ENCODE measurements around the gene PACS1.
"Not testable (repeated sequence)": the region's sequence is repeated elsewhere in the genome, so short reads cannot be mapped to it uniquely, and the experiment has no call there.

Gene PACS1

DNA sequence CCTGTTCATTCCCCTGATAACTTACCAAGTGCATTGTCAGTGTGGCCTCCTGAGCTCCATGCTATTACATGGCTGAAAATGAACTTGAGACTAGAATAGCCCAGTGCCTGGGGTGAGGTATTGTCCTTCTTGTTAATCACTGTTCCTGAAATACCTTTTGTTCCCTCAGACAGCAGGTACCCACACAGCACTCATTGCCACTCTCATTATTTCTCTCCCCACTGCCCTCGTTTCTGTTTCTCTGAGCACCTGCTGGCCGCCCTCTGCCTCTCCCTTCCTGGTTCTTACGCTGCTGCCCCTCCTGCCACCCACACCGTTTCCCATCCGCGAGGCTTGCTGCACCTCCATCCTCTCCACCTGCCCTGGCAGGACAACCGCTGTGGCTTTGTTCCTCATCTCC, 161.5 kb downstream of the PACS1 start:
- DNase-seq: no peak

DNA sequence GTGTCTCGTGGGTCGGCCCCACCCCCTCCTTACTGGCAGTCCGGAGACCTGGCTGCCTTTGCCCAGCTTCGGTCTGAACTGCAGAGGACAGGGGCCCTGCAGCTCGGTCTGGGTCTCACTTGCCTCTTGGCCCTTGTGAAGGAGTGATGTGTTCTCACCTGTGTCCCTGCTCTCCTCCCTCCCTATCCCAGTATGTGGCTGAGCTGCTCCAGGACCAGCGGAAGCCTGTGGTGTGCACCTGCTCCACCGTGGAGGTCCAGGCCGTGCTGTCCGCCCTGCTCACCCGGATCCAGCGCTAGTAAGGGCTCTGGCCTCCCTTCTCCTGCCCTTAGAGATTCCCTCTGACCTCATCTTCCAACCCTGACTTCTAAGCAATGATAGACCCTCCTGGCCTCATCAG, 162.7 kb downstream of the PACS1 start:
- DNase-seq: no peak

DNA sequence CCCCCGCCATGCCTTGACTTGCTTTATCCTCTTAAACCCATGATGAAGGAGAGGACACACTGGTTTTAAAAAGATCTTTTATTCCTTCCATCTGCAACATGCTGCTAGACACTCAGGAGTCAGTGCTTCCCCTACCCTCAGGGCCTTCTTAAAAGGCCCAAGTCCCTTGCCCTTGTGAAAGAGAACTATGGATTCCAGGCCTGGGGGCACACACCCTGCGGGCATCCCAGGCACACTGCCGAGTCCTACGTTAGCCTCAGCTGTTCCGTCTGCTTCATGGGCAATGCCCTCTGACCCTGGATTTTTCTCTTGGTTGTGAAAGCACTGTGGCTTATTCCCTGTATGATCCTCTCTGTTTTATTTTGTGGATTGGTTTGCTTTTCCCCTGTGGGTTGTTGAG, 163.2 kb downstream of the PACS1 start:
- no peak for DNase-seq

DNA sequence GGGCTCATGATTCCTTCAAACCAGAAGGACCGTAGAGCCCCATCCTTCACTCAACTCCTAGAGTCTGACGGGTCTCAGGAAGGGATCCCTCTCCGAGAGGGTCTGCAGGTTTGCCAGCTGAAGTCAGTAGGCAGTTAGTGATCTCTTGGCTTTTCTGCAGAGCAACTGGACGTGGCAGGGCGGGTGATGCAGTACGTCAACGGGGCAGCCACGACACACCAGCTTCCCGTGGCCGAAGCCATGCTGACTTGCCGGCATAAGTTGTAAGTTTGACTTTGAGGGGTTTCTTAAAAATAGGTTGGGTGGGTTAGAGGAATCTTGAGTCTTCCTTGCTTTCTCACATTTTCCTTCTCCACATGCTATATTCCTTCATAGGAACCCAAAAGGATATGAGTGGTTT, 165.1 kb downstream of the PACS1 start:
- DNase-seq: no peak

DNA sequence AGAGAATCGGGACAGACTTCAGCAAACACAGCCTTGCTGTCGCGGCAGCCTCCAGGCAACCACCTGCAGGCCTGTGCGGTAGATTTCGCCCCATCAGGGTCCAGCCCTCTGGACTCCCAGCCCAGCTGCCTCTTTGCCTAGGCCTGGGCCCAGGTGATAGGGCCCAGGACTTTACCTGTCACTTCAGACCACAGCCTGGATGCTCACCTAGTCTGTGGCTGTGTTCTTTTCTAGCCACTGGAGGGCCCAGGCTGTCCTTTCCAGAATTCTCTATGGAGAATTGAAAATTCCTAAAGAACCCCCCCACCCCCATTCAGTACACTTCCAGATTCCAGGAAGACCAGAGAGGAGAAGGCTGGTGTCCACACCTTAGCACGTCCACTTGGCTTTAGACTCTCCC, 167.8 kb downstream of the PACS1 start:
- no peak for DNase-seq

DNA sequence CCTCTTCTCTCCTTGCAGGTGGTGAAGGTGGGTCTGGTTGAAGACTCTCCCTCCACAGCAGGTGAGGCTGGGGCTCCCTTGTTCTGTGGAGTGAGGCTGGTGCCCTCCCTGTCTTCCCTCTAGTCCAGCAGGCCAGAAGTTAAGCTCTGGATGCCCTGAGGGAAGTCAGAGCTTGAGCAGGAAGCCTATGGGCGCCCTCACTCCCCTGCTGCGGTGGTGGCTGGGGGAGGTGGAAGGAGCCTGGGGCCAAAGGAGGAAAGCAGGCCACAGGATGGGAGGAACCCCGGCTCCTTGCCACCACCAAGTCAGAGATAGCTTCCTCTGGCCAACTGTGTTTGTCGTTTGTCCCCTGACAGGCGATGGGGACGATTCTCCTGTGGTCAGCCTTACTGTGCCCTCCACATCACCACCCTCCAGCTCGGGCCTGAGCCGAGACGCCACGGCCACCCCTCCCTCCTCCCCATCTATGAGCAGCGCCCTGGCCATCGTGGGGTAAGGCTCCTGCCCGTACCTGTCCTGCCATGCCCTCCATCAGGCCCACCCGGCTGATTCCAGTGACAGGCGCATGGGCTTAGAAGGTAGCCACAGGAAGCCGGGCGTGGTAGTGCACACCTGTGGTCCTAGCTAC, 168.8 kb downstream of the PACS1 start:
- DNase-seq: no peak

DNA sequence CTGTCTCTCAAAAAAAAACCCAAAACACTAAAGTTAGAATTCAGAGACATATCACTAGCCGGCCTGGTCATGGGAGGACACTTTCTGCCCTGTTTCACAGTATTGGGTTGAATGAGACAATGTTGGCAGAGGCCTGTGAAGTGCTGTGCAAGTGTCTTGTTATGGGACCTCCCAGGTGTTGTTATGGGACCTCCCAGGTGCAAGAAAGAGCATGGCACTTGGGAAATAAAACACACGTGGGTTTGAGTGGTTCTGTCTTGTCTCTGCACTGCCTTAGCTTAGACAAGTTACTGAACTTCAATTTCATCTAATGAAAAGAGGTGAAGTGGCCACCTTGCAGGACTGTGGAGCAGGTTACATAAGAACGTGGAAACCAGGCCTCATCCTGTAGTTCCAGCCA, 169.4 kb downstream of the PACS1 start:
- no peak for DNase-seq

DNA sequence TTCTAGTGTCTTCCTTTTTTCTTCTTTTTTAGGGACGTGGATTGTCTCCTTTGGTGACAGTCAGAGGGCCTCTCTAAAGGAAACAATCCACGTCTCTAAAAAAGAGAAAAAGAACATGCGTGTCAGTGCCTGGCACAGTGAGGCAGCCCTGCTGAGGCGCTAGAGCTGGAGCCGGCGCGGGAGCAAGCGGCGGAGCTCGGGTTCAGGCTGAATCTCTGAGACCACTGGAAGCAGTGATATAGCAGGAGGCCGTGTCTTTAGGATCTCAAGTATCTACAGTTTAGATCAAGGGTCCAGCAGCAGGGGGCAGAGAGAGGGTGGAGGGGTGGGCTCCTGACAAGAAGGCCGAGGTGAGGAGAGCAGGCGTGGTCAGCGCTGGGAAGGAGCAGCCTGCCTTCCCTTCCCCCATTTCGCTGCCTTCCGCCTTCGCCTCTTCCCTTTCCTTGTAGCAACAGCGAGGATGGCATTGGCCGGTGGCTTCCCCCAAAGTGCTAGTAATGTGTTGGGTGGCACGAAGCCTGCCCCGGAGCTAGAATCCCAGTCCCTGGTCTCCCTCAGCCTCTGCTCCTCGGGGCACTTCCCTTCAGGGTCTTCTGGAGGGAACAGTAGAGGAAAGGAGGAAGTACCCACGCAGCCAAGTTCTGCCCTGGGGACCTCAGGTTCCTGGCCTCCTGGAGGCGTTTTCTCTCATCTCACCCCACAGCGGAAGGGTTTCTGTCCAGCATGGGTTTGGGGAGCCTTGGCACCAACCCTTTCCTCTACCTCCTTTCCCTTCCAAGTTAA, 170.1 kb downstream of the PACS1 start:
- DNase-seq: no peak

DNA sequence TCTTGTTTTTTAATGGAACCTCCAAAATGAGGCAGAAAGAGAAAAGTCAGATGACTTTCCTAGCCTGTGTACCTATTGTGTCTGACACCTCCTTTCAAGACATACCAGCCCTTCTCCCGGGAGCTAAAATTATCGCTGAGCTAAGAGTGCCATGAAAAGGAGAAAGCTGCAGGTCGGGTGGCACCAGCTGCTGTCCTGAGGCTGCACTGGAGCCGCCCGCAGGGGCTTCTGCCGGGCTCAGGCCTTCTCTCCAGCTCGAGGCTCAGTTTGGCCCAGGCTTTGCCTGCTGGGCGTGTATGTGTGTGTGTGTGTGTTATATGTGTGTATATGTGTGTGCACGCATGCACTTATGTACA, 170.7 kb downstream of the PACS1 start:
- DNase-seq: no peak

DNA sequence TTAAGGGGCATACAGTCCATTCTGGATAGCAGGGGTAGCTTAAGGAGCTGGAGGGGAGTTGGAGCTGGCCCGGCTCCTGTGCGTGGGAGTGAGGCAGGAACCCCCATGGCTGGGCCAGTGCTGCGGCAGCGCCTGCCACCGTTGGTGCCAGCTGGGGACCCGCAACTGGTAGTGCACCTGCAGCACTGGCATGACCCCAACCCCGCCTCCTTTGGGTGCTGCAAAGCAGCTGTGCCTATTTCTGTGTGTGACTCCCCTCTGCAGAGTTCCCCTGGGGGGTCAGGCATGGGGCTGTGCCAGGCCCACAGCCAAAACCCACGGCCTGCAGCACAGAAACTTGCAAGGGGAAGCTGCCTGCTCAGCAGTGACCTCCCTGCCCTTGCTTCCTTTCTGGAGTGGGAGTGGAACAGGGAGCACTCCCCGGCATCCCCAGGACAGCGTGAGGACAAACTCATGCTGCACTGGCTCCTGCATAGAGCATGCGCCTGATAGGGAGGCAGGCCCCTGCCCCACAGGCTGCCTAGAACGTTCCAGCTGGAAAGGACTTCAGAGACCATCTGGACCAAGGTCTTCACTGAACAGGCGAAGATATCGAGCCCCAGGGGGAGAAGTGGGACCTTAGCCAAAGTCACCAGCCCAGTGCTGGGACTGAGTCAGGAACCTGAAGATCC, 172.2 kb downstream of the PACS1 start:
- no peak for DNase-seq

DNA sequence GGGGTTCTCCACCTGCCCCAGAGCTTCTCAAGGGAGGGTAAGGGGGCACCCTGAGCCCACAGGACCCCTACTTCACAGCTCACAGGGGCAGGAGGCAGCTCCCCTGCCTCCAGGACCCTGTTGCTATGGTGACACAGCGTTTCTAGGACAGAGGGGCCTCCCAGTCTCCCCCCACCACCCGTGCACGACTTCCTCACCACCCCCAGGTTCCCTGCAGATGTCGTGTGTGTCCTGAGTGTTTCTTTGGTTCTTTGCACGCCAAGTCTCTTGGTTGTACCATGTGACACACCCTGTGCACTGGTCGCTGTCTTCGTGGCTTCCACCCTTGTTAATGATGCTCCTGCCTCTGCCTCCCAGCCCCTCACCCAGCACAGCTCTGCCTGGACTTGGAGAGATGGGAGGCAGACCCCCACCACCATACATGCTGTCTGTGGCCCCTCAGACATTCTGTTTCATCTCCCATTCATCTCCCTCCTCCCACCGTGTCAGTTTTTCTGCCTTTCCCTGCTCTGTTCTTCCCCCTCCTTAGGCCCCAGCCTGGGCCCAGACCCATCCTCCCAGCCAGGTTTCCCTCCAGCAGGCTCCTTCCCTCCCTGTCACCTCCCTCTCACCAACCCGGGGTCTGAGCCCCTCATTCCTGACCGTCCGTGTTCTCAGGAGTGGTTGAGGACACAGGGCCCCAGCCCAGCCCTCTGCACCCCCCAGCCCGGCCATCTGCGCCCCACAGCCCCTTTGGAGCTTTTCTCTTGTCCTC, 173.9 kb downstream of the PACS1 start:
- DNase-seq: no peak

DNA sequence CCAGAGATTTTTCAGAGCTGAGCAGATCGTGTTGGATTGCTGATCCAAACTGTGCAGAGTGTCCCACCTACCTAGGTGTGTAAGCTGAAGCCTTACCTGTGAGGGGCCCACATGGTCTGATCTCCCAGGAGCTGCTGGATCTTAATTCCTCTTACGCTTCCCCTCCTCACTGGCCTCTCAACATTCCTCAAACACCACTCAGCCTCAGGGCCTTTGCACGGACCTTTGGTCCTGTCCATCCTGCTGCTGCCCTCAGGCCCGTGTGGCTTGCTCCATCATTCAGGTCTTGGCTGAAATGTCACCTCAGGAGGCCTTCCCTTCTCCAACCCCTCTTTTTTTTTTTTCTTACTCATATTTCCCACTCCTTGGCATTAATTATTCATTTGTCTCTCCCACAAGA, 177.2 kb downstream of the PACS1 start:
- no peak for DNase-seq

DNA sequence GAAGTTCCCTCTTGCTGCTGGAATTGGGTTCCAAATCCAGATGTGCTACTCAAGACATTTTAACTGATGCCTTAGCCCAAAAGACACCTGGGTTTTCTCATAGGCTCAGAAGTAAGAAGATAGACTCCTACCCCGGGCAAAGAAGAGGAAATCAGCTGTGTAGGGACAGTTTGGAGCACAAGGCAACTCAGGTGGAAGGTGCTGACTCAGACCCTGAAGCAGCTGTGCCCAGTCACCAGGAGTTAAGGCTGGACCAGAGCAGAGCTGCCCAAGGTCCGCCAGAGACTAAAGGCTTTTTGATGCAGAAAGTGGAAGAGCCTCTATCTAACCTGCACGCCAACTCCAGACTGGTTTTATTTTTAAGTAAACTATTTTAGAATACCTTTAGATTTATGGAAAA, 177.7 kb downstream of the PACS1 start:
- no peak for DNase-seq

DNA sequence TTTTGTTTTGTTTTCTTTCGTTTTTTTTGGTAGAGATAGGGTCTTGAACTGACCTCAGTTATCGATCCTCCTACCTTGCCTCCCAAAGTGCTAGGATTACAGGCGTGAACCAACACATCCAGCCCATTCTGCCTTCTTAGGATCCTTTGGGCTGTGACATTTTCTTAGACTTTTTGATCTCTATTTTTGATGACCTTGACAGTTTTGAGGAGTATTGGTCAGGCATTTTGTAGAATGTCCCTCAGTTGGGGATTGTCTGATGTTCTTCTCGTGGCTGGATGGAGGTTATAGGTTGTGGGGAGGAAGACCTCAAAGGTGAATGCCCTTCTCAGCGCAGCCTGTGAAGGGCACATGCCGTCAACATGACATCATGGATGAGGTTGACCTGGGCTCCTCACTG, 178.8 kb downstream of the PACS1 start:
- DNase-seq: no peak

DNA sequence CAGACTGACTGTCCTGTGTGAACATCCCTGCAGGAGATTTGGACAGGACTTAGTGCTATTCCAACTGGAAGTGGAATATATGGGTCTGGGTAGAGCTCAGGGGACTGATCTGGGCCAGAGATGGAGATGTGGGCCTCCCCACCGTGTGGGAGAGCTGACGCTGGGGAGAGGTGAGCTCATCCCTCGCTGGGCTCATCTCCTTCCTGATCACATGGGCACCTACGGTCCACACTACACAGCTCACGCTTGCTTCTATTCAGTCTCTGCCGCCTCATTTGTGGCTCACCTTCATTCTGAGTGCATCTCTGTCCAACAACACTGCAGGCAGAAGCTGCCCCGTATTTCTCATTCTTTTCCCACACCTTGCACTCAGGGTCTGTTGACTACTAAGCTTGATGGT, 181.7 kb downstream of the PACS1 start:
- DNase-seq: no peak

DNA sequence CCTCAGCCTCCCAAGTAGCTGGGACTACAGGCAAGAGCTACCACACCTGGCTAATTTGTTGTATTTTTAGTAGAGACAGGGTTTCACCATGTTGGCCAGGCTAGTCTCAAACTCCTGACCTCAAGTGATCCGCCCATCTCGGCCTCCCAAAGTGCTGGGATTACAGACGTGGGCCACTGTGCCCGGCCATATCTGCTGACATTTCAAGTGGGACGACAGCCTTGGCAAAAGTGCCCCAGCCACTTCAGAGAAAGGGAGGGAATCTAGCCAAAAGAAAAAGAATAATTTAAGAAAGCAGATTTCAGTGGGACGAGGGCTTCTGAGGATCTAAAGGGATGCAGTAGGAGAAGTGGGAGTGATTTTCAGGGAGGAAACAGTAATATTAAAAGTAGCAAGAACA, 183.0 kb downstream of the PACS1 start:
- DNase-seq: not testable (repeated sequence)

DNA sequence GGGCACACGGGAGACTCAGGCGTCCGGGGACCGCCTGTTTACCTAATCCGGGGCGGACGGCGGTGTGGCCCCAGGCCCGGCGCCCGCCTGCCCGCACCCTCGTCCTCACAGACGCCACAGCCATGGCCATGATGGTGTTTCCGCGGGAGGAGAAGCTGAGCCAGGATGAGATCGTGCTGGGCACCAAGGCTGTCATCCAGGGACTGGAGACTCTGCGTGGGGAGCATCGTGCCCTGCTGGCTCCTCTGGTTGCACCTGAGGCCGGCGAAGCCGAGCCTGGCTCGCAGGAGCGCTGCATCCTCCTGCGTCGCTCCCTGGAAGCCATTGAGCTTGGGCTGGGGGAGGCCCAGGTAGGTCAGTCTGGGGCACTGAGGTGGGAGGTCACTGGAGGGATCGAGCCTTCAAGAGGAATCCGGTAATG, 188.4 kb downstream of the PACS1 start:
- DNase-seq: no peak

DNA sequence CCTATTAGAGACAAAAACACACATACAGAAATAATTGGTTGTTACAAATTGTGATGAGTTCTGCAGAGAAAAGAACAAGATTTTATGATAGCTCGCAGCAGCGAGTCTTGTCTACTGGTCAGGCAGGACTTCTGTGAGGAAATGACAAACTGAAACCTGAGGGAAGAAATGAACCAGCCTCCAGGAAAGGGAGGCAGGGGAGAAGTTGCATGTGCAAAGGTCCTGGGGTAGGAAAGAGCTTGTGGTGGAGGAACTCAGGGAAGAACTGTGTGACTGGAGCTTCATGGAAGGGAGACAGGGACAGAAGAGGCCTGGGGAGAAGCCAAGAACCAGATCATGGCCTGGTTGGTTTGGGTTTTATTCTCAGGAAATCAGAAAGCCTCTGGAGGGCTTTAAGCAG, 189.2 kb downstream of the PACS1 start:
- no peak for DNase-seq

DNA sequence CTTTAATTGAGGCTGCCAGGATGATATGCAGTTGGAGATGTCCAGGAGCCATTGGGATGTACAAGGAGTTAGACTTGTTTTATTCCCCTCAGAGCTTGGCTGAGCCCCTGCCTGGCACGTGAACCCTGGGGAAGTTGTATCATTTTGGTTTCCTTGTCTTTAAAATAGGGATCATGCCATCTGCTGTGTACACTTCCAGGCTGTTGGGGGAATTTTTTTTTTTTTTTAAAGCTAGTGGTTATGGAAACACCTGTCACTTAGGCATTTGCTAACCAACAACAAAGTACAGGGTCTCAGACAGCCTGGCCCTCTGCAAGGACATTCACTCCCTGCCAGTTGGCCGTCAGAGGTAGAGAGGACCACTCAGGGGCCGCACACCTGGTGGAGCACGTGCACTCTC, 189.9 kb downstream of the PACS1 start:
- DNase-seq: no peak

DNA sequence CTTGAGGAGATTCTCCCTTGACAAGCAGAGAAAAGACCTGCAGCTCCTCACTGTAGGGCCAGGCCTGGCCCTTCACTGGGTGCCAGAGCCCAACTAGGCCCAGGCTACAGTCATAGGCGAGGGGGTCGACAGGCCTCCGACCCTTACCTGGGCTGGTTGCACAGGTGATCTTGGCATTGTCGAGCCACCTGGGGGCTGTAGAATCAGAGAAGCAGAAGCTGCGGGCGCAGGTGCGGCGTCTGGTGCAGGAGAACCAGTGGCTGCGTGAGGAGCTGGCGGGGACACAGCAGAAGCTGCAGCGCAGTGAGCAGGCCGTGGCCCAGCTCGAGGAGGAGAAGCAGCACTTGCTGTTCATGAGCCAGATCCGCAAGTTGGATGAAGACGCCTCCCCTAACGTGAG, 191.5 kb downstream of the PACS1 start:
- DNase-seq: no peak

DNA sequence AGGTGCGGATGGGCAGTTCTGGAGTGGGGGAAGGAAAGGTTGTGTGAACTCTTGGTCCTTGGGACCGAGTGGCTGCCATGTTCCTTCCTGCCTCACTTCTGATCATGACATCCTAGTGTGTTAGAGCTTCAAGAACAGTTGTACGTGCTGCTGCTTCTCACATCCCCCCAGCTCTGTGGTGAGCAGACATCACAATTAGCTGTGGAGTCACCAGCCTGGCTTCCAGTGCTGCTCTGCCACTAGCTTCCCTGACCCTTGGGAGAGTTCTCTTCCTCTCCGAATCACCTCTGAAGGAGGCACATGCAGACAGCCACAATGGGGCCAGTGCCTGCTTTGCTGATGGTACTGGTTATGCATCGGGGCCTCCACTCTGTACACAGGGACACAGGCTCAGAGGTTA, 192.1 kb downstream of the PACS1 start:
- no peak for DNase-seq

DNA sequence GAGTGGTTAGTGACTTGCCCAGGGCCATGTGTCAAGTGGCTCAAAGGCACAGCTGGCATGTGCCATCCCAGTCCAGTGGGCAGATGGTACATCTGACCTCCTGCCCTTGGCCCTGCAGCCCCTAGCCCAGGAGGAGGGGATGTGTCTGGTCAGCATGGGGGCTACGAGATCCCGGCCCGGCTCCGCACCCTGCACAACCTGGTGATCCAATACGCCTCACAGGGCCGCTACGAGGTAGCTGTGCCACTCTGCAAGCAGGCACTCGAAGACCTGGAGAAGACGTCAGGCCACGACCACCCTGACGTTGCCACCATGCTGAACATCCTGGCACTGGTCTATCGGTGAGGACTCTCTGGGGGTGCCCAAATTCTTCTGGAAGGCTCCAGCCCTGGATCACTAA, 192.6 kb downstream of the PACS1 start:
- DNase-seq: no peak

DNA sequence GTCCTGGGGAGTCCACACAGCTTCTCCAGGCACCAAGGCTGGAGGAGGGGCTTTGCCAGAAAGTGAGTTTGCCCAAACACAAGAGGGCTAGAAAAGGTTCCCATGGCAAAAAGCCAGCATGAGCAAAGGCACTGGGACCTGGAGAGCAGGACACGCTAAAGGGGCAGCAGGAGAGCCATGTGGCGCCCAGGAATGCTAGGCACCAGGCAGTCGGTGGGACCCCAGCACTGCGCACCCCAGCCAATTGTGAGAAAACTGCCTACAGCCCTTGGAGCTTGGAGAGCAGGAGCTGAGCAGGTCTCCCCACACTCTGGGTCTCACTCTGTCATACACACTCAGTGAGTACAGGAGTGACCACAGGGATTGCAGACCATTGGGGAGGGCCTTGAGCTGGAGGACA, 193.2 kb downstream of the PACS1 start:
- no peak for DNase-seq

DNA sequence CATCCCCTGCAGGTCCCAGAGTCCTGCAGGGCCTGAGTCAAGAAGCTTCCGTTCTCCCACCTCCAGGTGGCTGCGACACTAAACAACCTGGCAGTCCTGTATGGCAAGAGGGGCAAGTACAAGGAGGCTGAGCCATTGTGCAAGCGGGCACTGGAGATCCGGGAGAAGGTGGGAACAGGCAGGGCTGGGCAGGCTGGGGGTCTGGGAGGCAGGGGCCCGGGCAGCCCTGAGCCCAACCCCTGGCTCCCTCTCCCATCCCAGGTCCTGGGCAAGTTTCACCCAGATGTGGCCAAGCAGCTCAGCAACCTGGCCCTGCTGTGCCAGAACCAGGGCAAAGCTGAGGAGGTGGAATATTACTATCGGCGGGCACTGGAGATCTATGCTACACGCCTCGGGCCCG, 193.7 kb downstream of the PACS1 start:
- DNase-seq: no peak
